Effector CD4-positive, alpha-beta T cell (primary cell): ENCODE results near the gene TMEM91.
"Not testable (repeated sequence)": the region's sequence is repeated elsewhere in the genome, so short reads cannot be mapped to it uniquely, and the experiment has no call there.

ENCODE experiments used
- DNase-seq: peaks from one replicate; pipeline ENCODE4 v3.0.0-alpha.2; 2020
- total RNA-seq: gene quantifications from one replicate; lab custom pipeline; 2026; lab: John Stamatoyannopoulos, UW

TMEM91 gene
- 2.3 reads per million, percentile 5 among the genes with 10 or more reads in this experiment for total RNA-seq

DNA sequence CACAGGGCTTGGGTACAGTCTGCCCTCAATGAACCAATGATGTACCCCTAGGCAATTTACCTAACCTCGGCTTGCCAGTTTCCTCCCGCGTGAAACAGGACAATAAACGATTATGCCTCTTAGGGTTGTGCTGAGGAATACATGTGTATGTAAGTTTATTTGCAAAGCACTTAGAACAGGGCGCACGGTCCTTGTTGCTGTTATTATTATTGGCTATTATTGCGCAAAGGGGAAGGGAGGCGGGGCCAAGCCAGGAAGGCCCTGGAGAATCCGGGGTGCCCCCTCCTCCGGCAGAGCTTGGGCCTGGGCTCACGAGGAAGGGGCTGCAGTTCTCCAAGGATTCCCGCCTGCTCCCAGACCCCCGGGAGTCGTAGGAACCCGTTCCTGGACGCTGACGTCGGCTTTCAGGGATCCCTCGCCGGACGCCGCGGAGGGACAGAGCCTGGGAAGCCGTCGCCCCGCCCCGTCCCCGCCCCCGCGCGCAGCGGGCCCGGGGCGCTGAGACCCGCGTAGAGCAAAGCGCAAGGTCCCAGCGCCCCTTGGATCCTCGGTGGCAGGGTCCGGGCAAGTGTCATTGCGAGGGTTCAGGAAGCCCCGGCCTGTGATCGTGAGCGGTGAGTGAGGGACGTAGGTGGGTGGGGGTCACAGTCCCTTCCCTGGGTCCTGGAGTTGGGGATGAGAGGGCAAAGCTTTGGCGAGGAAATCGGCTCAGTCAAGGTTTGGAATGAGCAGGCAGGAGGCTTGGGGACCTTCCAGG, at the start of gene TMEM91:
TMEM91 (plus strand) TSS at position 293 of the 757 bp plus-strand sequence. CDS start 1,777 bp downstream, outside the sequence.
- DNase-seq, result no peak

DNA sequence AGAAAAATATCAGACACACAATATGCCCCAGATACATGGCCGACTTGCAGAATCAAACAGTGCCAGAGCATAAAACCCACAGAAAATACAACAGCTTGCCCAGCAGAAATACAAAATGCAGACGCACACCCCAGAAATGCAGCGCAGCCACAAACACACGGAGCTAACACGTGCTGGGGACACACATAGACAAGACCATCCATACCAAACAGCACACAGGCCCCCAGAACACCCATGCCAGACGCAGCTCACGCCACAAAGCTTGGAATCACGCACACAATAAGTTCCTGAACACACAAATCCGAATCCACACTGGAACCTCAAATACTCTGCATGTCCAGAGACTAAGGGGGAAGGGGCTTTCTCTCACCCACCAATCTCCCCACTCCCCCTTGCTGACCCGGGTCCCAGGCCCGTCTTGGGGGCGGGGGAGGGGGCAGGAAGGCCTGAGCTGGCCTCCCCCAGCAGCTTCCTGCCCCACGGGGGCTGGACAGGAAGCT, 49.2 kb upstream of the TMEM91 start:
- DNase-seq, result no peak

DNA sequence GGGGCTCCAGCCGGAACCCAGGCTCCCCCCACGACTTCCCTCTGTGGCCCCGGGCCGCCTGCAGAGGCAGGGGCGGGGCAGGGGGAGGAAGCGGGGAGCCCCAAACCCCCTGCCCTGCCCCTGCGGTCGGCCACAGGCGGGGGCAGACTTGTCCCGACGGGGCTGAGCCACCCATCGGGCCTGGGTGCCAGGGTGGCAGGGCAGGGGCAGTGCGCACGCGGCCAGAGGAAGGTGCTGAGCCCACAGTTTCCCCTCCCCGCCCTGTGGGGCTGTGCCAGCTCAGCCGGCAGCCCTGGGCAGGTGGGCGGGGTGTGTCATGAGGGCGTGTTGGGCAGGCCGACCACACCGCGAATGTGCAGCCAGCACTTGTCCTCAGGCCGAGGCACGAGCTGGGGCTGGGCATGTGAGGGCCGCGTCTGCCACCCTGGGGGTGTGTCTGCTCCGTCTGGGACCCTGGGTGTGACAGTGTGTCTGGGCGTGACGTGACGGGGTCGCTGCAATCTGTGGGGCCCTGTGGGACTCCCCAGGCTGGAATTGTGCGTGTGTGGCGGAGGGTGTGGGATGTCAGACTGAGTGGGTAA, 48.7 kb upstream of the TMEM91 start:
- peak; percentile 91 for DNase-seq

GRCh38 chr19:41328157-41328841, 48.0 kb upstream of the TMEM91 start:
- DNase-seq, result no peak

DNA sequence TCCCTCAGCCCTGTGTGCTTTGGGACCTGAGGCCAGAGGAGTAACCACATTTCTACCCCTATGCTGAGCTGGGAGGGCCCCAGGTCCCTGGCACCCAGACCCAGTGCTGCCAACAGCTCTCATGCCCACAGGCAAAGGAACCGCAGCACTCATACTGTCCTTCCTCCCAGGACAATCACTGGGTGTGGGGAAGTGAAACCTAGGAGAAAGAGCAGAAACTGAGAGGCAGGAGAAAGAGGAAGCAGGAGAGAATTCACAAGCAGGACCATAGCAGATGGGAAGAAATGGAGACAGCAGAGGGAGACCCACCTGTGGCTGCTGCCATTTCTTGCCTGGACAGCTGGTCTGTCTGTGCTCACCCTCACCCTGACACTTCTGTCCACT, 47.5 kb upstream of the TMEM91 start:
- no peak for DNase-seq

DNA sequence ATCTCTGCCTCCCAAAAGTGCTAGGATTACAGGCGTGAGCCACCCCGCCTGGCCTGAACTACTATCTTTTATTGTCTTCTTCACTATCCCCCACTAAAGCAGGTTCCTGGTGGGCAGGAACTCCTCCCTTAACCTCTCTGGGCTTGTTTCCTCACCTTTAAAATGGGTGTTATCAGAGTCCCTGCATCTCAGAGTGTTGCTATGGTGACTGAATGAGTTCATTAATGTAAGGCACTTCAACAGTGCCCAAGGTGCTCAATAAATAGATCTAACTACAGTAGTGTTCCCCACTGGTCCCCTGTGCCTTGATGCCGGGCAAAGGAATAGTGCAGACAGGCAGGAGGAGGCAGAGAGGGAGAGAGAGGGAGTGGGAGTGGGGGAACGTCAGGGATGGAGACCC, 45.9 kb upstream of the TMEM91 start:
- no peak for DNase-seq

- no peak for DNase-seq
Observed at GRCh38 chr19:41330946-41331678, 45.2 kb upstream of the TMEM91 start.

DNA sequence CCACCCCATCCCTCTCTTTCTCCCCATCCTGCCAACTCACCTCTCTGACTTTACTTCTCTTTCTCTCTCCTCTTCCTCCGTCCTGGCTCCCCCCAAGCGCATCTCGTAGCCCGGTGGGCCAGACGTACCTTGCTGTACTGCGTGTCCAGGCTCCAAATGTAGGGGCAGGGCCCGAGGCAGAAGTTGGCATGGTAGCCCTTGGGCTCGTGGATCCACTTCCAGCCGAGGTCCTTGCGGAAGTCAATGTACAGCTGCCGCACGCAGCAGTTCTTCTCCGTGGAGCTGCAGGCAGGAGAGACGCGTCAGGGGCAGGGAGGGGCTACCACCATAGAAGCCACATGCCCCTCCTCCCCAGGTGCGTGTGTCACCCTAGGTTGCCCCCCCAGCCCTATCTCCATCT, 44.3 kb upstream of the TMEM91 start:
- no peak for DNase-seq

DNA sequence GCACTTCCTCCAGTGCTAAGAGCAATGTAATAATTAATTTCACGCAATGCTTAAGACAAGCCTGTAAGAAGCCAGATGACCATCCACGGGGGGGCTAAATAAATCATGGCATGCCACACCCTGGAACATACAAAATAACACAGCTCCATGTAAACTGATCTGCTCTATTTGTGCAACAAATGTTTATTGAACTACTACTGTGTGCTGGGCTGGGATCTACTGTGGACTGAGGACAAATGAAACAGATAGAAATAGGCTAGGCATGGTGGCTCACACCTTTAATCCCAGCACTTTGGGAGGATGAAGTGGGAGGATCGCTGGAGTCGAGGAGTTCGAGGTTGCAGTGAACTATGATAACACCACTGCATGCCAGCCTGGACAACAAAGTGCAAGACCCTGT, 43.9 kb upstream of the TMEM91 start:
- no peak for DNase-seq

DNA sequence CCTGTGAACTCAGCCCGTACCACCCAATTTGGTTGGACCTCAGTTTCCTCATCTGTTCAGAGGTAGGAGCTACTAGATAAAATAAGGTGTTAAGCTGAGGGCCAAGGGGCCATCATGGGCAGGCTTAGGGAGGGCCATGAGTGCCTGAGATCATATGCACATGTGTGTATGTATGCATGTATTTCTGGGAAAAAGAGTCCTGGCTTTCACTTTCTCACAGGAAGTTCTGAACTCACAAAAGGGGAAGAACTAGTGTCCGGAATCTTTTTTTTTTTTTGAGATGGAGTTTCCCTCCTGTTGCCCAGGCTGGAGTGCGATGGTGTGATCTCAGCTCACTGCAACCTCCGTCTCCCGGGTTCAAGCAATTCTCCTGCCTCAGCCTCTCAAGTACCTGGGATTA, 41.5 kb upstream of the TMEM91 start:
- DNase-seq, result no peak

DNA sequence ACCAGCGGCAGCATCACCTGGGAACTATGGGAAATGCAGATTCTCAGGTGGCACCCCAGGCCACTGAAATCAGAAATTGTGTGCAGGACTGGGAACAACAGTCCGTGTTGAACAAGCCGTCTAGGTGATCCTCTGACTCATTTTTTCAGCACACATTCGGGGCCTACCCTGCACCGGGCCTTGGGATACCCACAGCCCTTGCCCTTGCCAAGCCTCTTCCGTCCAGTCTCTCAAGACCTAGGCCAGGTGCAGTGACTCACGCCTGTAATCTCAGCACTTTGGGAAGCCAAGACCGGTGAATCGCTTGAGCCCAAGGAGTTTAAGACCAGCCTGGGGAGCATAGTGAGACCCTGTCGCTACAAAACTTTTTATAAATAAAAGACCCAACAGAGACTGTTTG, 40.9 kb upstream of the TMEM91 start:
- DNase-seq, result no peak

- no peak for DNase-seq
Observed at GRCh38 chr19:41339936-41340335, 36.4 kb upstream of the TMEM91 start.

DNA sequence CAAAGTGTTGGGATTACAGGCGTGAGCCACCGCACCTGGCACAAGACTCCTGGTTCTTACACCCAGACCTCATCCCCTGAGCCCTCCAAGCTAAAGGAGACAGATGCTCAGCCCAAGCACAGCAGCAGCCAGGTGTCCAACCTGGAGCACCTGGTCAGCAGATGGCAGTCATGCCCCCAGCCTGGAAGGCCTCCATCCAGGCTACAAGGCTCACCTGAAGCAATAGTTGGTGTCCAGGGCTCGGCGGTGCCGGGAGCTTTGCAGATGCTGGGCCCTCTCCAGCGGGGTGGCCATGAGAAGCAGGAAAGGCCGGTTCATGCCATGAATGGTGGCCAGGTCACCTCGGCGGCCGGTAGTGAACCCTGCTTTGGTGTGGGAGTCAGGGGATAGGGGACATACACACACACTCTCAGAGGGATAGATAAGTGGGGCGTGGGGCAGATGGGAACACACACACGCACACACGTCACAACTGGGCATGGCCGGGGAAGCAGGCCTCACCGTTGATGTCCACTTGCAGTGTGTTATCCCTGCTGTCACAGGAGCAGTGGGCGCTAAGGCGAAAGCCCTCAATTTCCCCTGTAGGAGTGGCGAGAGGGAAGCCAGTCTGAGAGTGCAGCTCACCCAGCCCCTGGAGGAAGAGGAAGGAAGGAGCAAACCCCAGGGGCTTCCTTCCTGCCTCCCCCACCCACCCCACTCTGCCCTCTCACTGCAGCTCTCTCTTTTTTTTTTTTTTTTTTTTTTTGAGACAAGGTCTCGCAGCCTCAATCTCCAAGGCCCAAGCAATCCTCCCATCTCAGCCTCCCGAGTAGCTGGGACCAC, 34.5 kb upstream of the TMEM91 start:
- DNase-seq, result no peak

- no peak for DNase-seq
Observed at GRCh38 chr19:41344162-41344561, 32.2 kb upstream of the TMEM91 start.

- not testable (repeated sequence) for DNase-seq
Observed at GRCh38 chr19:41346916-41347315, 29.4 kb upstream of the TMEM91 start.

DNA sequence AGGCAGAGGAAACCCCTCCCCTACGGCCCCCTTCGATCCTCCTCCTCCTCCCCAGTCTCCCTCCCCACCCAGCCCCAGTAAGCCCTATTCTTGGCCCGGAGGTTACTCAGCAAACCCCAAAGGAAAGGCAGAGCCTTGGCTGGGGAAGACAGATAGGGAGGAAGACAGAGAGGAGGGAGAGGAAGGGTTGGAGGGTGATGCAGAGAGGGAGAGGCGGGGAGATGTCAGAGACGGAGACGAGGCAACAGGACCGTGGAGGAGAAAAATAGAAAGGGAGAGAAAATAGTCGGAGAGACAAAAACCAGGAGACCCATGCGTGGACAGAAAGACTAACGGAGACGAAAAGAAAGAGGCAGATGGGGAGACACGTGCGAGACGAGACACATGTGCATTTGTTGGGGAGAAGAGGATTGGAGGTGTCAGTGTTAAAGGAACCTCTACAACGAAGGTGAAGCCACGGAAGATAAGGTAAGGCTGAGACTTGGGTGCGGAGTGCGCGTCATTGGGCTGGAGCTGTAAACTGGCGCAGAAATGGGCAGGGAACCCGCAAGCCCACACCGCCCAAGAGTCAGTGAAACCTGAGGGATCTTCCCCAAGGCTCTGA, 25.5 kb upstream of the TMEM91 start:
- no peak for DNase-seq

DNA sequence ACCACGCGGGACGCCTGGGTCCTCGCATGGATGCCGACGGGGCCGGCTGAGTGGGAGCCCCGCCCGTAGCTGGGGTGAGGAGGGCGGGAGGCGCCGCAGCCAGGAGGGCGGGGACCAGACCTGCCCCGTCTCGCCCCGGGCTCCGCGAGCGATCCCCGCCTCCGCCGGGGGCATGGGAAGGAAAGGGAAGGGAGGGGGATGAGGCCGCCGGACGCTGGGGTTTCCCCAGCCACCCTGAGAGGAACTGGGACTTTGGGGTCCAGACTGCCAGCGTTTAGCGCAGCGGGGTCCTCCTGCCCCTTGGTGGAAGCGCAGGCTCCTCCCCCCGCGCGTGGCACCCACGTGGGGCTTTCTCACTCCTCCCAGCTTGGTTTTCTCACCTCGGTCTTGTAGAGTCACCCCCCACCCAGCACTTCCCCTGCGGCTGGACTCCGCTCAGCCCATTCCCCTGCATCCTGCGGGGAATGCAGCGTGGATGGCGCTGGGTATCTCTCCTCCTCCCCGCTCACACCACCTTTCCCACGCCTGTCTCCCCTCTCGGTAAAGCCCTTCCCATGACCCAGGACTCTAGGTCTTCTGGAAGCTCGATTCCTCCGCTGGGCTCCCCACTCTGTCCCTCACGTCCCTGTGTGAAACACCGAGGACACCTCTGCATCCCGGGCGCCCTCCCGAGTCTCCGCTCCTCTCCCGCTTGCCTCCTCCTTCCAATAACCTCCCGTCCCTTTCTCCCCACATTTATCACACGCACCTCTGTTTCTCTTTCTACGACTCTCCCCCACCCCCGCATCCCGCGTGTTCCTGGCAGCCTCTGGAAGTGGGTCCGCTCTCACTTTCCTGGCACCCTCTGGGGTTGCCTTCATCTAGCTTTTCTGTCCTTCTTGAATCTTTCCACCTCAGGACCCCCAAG, 24.7 kb upstream of the TMEM91 start:
- DNase-seq, result peak; percentile 85

- no peak for DNase-seq
Observed at GRCh38 chr19:41352279-41352608, 24.1 kb upstream of the TMEM91 start.

- DNase-seq, result peak; percentile 69
Observed at GRCh38 chr19:41352609-41353465, 23.5 kb upstream of the TMEM91 start.
